Limb (tissue), 2 donors: ENCODE results near the gene RAC2.
"Not testable (repeated sequence)": the region's sequence is repeated elsewhere in the genome, so short reads cannot be mapped to it uniquely, and the experiment has no call there.

Experiments
- DNase-seq, 2 donors: peaks; one replicate each; pipeline ENCODE4 v3.0.0-alpha.2; 2016; ENCODE audit errors: extremely low spot score in 2 of 2

Gene RAC2

DNA sequence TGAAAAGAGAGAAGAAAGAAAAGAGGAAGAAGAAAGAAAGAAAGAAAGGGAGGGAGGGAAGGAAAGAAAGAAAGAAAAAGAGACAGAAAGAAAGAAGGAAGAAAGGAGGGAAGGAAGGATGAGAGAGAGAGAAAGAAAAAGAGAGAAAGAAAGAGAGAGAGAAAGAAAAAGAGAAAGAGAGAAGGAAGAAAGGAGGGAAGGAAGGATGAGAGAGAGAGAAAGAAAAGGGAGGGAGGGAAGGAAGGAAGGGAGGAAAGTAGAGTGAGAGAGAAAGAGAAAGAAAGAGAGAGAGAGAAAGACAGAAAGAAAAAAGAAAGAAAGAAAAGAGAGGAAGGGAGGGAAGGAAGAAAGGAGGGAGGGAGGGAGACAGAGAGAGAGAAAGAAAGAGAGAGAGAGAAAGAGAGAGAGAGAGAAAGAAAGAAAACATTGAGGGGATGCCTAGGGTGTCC lies 11.5 kb upstream of the RAC2 start:
- DNase-seq = no peak

GRCh38 chr22:37254867-37255233 lies 10.8 kb upstream of the RAC2 start:
- no peak for DNase-seq

DNA sequence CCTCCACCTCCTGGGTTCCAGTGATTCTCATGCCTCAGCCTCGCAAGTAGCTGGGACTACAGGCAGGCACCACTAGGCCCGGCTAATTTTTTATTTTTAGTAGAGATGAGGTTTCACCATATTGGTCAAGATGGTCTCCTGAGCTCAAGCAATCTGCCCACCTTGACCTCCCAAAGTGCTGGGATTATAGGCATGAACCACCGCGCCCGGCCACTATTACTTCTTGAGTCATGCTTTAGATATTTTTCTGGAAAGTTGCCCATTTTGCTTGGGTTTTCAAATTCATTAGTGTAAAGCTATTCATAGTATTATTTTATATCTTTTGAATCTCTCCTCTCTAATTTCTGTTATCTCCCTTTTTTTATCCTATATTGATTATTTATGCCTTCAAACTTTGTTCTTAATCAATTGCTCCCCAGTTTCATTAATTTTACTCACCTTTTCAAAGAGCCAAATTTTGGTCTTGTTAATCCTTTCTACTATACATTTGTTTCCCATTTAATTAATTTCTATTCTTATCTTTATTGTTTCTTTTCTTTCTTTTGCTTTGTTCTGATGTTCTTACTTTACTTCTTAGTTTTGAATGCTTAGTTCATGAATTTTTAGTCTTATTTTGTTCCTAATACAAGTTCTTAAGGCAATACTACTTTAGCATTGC lies 10.3 kb upstream of the RAC2 start:
- no peak for DNase-seq

DNA sequence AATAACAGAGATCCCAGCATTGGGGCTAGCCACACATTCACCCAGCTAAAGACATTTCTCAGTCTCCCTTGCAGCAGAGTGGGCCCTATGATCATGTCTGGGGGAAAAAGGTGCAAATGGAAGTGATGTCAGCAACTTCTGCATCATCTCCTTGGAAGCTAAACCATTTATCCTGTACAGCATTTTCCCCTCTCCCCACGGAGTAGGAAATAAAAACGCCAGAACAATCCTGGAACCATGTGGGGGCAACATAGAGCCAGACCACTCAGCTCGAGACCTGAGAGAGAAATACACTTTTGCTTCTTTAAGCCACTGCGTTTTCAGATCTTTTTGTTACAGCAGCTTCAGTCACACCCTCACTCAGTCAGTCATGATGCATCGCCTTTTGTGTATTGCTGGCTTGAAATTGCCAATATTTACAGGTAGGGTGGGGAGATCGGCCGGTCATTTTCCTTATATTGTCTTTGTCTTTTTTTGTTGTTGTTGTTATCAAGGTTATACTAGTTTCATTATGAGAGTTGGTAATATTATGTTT lies 9.1 kb upstream of the RAC2 start:
- no peak for DNase-seq

- not testable (repeated sequence) for DNase-seq
Measured at GRCh38 chr22:37251836-37252235, 7.8 kb upstream of the RAC2 start.

- no peak for DNase-seq
Measured at GRCh38 chr22:37249986-37250385, 5.9 kb upstream of the RAC2 start.

DNA sequence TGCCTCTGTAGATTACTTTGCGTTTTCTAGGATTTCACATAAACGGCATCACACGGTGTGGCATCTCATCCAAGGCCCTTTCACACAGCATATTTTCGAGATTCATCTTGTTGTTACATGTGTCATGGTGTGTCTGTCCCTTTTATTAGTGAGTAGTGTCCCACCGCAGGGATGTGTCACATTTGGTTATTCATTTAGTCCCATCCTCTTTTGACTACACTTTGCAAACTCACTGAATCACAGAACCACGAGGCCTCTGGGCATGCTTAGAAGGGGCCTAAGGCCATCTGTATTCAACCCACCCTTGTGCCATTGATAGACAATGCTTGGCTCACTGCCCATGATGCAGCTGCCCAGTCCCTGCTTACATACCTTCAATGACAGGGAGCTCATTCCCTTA lies 4.2 kb upstream of the RAC2 start:
- DNase-seq = no peak

- no peak for DNase-seq
Measured at GRCh38 chr22:37245740-37246139, 1.7 kb upstream of the RAC2 start.

GRCh38 chr22:37244922-37245722 lies 1.1 kb upstream of the RAC2 start:
- DNase-seq = no peak

DNA sequence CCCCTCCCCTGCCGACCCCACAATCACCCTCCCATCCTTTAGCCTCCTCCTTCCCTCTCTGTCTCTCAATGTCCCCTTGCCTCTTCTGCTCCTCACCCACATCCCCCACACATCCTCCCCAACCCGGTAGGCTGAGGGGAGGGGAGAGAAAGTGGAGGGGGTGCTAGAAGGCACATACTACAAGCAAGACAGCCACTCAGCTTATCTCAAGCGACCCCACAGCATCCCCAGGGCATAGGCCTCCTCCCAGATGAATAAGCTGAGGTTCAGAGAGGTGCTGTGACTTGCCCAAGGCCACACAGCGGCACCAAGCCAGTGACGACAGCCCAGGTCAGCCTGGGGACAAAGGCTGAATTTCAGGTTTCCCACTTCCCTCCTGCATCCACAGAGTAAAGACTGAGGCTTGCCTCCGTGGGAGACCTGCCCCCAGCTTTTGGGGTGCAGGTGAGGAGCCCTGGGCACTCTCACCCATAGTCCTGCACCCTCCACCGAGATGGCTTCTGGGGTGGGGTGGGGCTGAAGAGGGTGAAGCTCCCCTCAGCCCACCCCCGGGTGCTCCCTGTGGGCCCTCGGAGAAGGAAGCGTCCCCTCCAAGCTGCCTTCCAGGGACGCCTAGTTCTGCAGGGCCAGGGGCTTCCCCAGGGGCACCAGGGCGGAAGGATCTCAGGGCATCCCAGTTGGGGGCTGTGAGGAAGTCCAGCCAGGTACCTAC lies 511 bp downstream of the RAC2 start:
- no peak for DNase-seq

- DNase-seq = no peak
Measured at GRCh38 chr22:37242395-37242918, 1.6 kb downstream of the RAC2 start.

- no peak for DNase-seq
Measured at GRCh38 chr22:37241351-37242142, 2.5 kb downstream of the RAC2 start.

DNA sequence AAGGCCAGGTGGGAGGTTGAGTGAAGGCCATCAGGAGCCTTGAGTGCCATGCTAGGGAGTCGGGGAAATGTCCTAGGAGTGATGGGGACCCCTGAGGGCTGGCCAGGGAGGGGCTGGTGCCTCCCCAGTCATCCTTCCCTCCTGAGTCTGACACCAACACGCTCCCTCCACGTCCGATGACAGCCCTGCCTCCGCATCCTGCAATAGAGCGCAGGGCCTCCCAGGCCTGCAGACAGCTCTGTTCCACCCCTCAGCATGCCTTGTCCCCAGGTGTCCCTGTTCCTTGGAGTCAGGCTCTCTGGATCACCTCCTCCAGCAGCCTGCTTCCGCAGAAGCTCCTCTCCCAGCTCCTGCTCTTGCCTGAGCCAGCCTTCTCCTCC lies 3.1 kb downstream of the RAC2 start:
- DNase-seq = no peak

DNA sequence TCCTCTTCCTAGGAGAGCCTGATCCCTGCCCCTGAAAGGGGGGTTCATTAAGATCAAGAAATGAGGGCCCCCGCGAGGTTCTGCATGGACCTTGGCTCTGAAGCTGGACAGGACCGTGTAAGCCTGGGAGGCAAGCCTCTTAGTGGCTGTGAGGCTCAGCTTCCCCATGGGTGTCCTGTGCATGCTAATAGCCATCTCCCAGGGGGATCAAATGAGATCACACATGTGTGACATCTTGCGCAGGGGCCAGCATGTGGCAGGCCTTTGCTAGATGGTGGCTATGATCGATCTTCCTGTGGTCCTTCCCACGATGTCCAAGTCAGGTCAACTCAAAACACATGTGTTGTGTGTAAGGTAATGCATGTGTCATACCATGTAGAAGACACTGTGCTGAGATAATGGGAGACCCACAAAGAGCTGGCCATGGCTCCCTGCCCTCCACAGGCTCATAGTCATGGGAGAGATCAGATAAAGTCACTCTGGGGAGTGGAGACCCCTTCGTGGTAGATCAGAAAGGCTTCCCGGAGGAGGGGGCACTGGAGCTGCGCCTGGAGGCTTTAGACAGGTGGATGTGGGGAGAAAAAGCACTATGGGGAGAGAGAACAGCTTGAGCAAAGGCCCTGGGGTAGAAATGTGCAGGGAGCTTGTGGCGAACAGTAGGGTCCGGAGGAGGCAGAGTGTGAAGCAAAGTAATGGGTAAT lies 3.7 kb downstream of the RAC2 start:
- no peak for DNase-seq

DNA sequence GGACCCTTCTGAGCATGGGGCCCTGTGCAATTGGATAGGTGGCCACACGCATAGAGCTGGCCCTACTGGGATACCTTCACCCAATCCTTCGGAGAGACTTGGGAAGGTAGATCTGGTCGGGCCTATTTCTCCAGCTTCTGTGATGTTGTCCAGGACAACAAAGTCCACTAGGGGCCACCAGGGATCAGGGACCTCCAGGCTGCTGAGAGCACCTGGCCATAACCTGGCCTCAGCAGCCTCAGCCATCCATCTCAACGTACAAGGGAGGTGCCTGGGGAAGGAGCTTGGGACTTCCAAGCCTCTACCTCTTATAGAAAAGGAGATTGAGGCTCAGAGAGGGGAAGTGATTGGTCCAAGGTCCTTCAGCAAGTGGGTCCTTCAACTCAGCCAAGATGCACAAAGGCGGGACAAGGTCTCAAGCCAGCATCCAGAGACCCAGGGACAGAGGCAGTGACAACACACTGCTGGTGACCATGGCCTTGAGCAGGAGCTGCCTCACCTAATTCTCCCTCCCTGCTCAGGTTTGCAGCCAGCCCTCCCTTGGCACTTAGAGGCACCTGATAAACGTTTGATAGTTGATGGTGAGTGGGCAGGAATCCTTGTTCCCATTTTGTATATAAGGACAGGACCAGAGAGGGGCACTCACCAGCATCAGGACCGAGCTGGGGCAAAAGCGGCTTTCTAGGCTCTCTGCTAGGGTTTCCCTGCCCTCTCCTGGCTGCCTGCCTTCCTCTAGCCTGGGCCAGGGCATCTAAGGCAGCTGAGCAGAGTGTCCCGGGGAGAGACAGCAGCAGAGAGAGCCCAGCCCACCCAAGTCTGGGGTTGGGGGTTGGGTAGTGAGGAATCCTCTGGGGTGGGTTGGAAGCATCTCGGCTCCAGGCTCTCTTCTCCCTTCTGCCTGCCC lies 4.5 kb downstream of the RAC2 start:
- DNase-seq = no peak

DNA sequence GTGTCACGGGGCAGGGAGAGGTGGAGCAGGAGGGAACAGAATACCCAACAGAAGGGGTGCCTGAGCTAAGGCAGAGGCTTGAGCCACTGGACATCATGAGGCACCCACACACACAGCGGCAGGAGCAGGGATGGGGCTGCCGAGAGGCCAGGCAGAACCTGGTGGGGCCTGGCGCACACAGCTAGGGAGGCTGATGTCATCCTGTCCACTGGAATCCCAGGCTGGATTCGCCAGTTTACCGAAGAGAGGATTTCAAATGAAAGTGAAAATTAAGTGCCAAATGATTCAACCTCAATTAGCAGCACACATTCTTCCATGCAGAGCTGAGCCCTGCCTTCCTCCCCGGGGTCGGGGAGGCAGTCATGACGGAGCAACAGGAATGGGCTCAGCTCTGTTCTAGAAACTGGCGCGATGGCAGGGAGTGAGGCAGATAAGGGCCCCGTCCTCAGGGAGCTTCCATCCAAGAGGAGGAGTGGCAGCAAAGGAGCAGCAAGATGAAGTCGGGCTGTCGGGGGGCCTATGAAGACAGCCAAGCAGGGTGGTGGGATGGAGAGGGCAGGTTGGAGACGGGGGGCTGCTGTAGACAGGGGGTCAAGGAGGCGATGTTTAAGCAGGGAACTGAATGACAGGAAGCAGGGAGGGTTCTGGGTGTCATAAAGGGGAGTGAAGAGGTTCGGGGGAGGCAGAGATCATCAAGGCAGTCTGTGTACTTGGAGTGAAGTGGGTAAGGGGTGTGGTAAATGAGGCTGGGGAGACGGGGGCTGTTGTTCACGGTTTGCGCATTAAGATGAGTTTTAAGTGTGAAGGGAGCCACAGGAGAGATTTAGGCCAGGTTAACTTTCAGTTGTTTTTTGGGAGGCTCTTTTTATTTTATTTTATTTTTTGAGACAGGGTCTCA lies 6.4 kb downstream of the RAC2 start:
- DNase-seq = no peak

- no peak for DNase-seq
Measured at GRCh38 chr22:37235897-37236607, 8.0 kb downstream of the RAC2 start.
